Activated T-cell treated with anti-CD3 and anti-CD28 coated beads for 24 hours (primary cell): ENCODE data around the gene KCNS3.
A peak's percentile ranks its signal among the peaks of the same experiment; 100 is the strongest.

Experiments
- DNase-seq: peaks from one replicate; pipeline ENCODE4 v3.0.0-alpha.2; 2020; ENCODE audit warnings: low read depth

The KCNS3 gene

GRCh38 chr2:17878281-17879136, at the start of gene KCNS3:
KCNS3 (plus strand) TSS chr2:17878667; CDS start chr2:17931009, 52,342 bp downstream.
- DNase-seq, result no peak

DNA sequence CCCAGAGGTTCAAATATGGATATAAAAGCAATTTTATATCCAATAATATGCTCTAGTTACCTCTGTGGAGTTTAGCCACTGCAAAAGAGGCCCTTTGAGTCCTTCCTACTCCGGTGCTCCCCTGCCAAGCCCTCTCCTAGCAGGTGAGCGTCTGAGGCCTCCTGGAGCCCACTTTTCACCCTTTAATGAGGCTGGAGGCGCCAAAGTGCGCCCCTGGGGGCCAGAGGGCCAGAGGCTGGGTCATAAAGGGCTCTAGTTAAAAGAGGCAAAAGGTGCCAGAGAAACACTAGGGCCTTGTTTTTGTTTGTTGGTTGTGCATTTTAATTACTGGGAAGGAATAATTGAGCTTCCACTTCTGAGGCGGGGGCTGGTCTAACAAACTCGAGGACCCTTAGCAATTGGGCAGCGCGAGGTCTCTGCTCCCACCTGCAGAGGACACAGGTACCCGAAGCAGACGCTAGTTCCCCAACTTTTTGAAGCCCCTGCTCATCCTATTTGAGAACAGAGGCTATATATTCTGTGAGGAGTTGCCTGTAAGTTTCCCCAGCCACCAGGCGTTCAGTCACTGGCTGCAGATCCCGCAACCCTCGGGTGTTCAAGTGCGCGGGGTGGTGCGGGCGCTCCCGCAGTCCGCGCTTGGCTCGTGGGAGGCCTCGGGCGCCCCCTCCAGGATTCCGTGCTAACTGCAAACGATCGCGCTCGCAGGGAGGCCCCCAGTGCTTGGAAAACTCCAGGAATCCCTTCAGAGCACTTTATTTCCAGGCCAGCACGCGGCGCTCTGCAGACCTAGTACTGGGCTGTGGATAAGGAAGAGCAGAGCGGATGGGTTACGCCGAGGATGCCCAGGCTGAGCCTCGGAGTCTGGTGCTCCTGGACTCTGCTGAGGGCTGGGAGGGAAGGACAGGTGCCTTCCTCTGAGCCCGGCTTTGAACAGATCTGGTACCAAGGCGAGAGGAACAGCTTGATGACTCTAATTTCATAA, 48.1 kb upstream of the KCNS3 start:
- peak; percentile 12 for DNase-seq

DNA sequence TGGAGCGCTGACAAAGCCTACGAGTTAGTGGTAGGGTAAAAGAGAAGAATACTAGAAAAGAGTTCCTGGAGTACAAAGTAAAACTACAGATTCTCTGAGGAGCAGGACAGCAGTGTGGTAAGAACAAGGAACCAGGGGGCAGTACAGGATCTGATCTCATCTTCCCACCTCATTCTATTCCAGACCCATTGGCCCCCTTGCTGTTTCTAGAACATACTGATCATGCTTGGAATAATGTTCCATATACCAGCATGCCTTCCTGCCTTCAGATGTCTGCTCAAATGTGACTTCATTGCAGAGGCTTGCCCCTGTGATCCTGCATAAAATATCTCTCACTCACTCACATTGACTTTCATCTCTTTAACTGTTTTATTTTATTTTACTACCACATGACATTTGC, 43.0 kb upstream of the KCNS3 start:
- DNase-seq, result no peak

- DNase-seq, result no peak
Measured at GRCh38 chr2:17839959-17840358, 38.5 kb upstream of the KCNS3 start.

DNA sequence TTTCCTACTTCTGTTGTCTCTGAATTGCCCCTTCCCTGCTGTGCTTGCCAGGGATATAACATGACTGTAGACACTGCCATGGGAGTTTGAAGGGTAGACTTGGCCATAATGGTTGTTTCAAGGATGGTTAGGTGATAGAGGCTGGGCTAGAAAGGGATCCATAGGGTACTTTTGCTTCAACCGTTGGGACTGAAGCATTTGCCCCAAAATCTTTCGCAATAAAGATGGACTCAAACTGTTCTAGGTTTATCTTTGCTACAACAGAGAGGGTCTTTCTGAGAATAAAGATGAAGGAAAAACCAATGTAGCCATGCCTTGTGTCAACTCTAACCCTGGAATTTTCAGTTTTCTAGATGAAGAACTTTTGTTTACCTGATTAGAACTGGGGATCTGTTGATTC, 35.0 kb upstream of the KCNS3 start:
- DNase-seq, result no peak

DNA sequence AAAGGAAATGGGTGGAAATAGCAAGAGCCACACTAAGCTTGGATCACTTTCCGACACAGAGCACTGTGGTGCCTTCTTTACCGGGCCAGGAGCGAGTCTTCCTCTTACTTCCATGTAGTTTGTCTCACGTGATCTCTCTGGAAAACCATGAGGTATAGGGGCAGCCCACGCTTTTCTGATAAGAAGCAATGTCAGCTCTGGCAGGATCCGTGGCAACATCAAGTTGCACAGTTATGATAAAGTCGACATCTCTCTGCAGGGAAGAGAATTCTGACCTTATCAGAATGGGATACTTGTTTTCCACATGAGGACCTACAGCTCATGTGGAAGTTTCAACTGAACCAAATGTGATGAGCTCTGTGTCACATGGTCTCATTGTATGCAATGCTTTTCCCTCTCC, 32.7 kb upstream of the KCNS3 start:
- no peak for DNase-seq

DNA sequence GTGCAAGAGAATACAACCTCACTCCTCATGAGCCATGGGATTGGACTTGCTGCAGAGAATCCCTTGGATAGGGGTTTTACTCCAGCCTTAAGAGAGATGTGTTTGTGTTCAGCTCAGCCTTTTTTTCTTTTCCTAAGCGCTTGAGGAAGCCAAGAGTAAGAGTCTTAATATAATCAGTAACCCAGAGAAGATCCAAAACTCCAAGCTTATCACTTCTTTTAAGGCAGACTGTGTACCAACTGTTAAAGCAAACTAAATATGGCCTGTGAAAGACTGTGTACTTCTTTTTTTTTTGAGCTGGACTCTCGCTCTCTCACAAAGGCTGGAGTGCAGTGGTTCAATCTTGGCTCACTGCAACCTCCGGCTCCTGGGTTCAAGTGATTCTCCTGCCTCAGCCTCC, 31.8 kb upstream of the KCNS3 start:
- DNase-seq, result no peak

DNA sequence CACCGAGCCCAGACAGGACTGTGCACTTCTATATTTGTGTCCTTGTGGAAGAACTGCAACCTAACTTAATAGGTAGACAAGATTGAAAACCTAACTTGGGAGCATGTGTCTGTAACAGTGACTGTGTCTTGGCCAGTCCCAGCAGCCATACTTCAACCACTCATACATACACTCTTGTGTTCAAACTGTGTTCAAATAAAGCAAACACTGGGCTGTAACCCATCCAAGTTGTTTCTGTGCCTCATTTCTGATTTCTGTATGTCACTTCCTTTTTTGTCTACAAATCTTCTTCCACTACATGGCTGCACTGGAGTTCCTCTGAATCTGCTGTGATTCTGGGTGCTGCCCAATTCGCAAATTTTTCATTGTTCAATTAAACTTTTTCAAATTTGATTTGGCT, 31.2 kb upstream of the KCNS3 start:
- DNase-seq, result no peak

DNA sequence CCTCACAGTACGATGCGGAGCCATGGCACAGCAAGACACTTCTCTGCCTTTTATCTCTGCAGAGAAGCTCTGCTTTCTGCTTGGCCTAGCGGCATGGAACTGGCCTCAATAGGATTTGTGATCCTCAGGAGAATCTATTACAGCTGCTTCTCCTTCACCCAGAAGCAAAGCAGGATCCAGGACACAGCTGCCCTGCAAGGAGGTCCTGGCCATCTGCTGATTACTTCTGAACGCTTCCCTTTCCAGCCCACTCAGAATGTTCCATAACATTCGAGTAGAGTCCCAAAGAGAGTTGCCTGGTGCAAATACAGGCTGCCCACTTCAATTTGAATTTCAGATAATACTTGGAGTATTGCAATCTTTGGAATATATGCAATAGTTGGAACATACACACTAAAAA, 29.2 kb upstream of the KCNS3 start:
- DNase-seq, result no peak

DNA sequence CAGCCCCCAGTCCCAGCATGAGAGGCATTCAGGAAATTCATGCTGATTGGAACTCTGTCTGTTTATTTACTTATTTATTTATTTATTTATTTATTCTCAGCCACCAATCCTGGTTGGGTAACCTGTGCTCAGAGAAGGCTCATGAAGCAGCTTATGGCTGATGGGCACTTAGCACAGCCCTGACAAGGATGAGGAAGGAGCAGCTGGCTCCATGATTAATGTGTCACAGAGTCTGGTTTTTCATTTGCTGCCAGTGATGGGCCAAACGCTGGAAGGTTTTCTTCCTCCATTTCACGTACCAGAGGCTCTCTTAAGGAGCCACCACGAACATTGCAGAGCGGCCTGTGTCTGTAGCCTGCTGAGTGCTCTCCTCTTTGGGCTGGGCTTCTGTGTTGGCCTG, 28.3 kb upstream of the KCNS3 start:
- no peak for DNase-seq

DNA sequence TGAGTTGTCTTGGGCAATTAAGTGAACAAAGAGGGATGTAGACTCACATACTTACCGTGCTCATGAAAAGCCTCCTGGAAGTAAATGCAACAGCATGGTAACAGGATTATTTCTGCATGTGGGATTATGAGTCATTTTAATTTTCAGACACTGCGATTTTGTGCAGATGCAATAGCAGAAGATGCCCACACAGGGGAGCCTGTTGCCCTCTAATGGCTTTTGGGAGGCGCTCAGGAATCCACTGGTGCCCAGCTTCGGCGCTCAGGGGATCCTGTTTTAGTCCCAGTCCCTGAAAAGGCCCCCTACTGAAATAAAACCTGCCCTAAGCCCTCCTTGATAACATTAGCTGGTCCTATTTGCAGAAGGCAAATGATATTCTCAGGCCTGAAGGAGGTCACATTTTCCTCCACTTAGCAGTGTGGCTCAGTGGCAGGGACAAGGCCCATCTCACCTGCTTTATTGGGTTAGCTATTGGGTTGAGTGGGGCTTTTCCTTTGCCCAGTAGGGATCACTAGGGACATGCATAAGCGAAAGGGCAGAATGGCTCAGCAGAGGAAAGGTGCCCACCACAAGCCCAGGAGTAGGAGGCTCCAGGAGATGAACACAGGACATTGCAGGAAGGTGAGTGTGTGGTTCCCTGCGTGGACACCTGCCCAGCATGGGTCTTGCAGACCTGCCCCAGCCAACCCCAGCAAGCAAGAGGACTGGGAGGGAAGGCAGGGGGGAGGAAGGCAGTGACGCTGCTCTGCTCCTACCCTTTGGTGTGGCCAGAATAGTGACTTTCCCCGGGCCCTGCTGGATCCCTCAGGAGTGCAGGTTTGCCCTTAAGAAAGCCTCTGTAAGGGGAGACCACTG, 26.5 kb upstream of the KCNS3 start:
- peak; percentile 7 for DNase-seq

DNA sequence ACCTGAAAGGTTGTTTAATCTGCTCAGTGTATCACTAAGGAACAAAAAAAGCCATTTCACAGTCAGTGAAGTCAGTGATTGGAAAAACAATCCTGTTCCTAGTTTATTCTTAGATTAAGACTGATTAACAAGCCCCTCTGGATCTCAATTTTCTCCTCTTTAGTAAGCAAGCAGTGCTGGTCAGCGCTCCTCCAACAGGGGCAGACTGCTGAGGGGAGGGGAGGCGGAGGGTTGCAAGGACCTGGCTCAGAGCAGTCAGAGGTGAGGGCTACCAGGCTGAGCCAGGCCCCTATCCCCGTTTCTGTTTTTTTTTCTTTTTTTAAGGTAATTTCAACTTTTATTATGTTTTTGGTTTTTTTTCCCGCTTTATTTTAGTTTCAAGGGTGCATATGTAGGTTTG, 24.7 kb upstream of the KCNS3 start:
- DNase-seq, result no peak

DNA sequence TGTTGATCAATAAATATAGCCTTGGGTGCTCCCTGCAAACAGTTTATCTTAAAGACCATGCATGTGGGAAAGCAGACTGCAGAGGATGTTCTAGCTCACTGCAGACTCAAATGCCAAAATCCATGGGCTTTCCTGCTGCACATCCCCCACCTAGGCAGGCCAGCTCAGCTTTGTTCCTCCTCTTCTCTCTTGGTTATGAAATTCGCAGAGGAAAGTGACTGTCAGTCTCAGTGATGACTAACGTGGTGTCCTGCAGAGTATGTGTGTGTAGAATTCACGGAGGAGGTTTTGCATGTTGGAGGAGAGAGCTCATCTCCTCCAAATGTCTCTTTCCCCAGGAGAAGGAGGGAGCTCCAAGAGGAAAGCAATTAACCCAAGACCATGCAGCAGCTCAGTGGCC, 21.4 kb upstream of the KCNS3 start:
- DNase-seq, result no peak

DNA sequence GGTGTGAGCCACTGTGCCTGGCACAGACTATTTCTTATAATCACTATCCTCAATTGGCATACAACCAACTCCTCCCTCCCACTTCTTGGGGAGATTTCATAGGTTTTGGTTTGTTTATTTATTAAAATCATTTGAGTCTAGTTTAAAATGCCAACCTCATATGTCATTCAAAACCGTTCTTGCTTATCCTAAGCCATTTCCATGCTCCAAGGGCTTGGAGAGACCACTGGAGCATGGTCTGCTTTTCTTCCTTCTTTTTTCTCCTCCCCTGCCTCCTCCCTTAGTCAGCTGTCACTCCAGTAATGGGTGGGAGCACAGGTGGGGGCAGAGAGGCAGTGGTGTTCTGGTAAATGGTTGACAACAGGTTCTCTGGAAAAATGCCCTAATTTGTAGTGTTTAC, 20.4 kb upstream of the KCNS3 start:
- no peak for DNase-seq

- no peak for DNase-seq
Measured at GRCh38 chr2:17863539-17863938, 14.9 kb upstream of the KCNS3 start.

DNA sequence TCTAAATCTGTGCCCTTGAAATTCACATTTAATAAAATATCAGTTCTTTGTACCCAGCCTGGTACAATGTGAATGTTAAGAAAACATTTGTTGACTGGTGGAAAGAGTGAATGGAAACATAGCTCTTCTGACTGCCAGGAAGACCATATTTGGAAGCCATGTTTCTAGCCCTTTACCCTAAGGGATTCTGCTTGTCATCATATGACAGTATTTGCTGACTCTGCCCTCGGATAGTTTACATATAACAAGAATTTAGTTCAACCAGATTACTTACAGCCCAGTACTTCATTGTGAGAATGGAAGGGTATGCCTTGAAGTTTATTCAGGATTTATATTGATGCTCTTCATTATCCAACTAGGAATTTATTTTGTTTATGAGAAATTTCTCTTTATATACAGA, 13.8 kb upstream of the KCNS3 start:
- DNase-seq, result no peak

- DNase-seq, result no peak
Measured at GRCh38 chr2:17867133-17867532, 11.3 kb upstream of the KCNS3 start.

- DNase-seq, result no peak
Measured at GRCh38 chr2:17869128-17869527, 9.3 kb upstream of the KCNS3 start.

- DNase-seq, result no peak
Measured at GRCh38 chr2:17871639-17872038, 6.8 kb upstream of the KCNS3 start.

- DNase-seq, result no peak
Measured at GRCh38 chr2:17873021-17873420, 5.4 kb upstream of the KCNS3 start.

DNA sequence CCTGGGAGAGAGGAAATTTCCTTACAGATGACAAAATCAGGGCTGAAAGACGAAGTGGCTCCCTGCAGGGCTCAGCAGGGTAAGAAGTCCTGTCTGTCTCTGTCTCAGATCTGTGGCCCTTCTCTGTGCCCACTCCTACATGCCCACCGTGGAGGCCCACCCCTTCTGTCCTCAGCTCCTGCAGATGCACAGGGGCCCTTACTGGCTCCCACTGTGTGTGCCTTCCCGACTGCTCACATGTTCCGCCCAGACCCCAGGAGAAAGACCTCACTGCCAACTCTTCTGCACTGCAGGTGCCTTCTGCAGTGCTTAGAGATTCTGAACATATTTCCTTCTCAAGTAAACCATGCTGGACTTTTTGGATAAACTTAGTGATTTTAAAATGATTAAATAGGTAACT, 1.9 kb upstream of the KCNS3 start:
- DNase-seq, result no peak

DNA sequence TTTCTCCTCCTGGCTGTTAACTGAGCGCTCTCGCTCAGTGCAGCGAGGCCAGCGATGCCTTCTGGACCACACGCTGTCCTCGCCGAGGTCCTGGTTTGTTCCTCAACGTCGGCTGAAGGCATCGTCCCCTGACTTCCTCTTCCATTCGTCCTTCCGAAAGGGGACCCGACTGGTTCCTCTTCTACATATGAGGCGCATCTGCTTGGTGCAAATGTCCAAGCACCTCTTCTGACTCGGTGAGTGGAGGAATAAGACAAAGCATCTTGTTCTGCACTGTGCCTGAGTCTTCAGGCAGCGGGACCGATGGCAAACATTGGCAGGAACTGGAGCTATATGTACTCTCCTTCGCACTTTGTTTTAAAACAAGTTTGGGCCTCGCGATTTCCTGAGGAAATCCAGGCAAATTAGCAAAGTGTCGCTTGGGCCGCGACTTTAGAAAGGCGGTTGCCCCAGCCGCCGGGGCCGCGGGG, 621 bp upstream of the KCNS3 start:
- no peak for DNase-seq
